Suprapubic skin (tissue), 4 donors: ENCODE measurements around the gene COBLL1.

Source experiments
- EP300 ChIP-seq: sonication (generic); formaldehyde crosslinking; IDR thresholded peaks from one replicate; pipeline ENCODE4 v1.6.1; 2017; ENCODE audit warnings: antibody characterized with exemption
- POLR2A ChIP-seq, 2 donors: fragments of 450-650 bp; IDR thresholded peaks; one replicate each; pipeline ENCODE4 v1.6.1; 2017; ENCODE audit warnings: antibody characterized with exemption in 2 of 2, mild to moderate bottlenecking in 2 of 2, moderate library complexity in 2 of 2
- POLR2AphosphoS5 ChIP-seq, 3 donors: sonication (generic); formaldehyde crosslinking; IDR thresholded peaks; one replicate each; pipeline ENCODE4 v1.6.1; 2017; ENCODE audit warnings: antibody characterized with exemption in 3 of 3
- TF ChIP-seq, protein P1 (sequence below), 2 donors: fragments of 200-600 bp in 1 of 2; fragments of 450-650 bp in 1 of 2; sonication (generic) in 1 of 2; IDR thresholded peaks; one replicate each; pipeline ENCODE4 v1.5.1; 2016 to 2019; ENCODE audit warnings: antibody characterized with exemption in 2 of 2, mild to moderate bottlenecking in 1 of 2, moderate library complexity in 1 of 2

DNA sequence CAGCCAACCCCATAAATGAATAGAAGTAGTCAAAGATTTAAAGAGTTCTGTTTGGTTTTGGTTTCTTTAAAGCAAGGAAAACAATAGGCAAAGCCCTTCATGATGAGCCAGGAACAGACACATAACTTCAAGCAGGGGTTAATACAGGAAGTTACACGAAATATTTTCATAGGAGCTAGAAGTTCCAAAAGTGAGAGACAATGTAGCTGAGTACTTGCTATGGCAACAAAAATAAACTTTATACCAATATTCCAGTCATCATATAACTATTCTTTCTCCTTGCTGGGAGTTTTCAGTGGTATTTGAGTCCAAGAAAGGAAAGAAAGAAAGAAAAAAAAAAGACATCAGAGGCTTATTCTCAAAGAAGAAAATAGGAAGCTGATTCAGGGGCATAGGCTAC lies 56.2 kb downstream of the COBLL1 start:
- TF ChIP-seq POLR2AphosphoS5 (IDR thresholded peaks at IDR 0.05) (no peak), POLR2A (IDR thresholded peaks at IDR 0.05) (no peak), EP300 (no peak)
- TF ChIP-seq, protein P1, sequence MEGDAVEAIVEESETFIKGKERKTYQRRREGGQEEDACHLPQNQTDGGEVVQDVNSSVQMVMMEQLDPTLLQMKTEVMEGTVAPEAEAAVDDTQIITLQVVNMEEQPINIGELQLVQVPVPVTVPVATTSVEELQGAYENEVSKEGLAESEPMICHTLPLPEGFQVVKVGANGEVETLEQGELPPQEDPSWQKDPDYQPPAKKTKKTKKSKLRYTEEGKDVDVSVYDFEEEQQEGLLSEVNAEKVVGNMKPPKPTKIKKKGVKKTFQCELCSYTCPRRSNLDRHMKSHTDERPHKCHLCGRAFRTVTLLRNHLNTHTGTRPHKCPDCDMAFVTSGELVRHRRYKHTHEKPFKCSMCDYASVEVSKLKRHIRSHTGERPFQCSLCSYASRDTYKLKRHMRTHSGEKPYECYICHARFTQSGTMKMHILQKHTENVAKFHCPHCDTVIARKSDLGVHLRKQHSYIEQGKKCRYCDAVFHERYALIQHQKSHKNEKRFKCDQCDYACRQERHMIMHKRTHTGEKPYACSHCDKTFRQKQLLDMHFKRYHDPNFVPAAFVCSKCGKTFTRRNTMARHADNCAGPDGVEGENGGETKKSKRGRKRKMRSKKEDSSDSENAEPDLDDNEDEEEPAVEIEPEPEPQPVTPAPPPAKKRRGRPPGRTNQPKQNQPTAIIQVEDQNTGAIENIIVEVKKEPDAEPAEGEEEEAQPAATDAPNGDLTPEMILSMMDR (IDR thresholded peaks at IDR 0.05) = no peak
